GM13977 (cell line): Measurements from ENCODE around the gene KLKB1.

Source experiments
- DNase-seq: peaks from one replicate; pipeline ENCODE4 v3.0.0; 2012; ENCODE audit warnings: low spot score
- CTCF ChIP-seq: IDR thresholded peaks from 2 replicates; pipeline ENCODE4 v1.5.1; 2012; ENCODE audit warnings: mild to moderate bottlenecking, control low read depth; ENCODE audit not compliant: insufficient read depth; ENCODE audit errors: extremely low read depth, missing control alignments
- in situ Hi-C: fragments of 300-500 bp; cut with MboI; formaldehyde crosslinking; loops from one replicate; pipeline ENCODE4 v1.12.0; 2022; ENCODE audit warnings: low sequenced_read_pairs, low pct_unique_long_range_greater_than_20kb, mixed read lengths, inconsistent platforms; ENCODE audit not compliant: unreplicated experiment

The KLKB1 gene

GRCh38 chr4:186193851-186194250, 33.5 kb upstream of the KLKB1 start:
- TF ChIP-seq CTCF, result no peak
- in situ Hi-C loops, result no loop called here
- no peak for DNase-seq

- DNase-seq, result no peak
- in situ Hi-C loops, result no loop called here
- no peak for TF ChIP-seq CTCF
Observed at GRCh38 chr4:186196063-186196462, 31.2 kb upstream of the KLKB1 start.

GRCh38 chr4:186200516-186200915, 26.8 kb upstream of the KLKB1 start:
- TF ChIP-seq CTCF, result no peak
- no peak for DNase-seq
- in situ Hi-C loops, result no loop called here

DNA sequence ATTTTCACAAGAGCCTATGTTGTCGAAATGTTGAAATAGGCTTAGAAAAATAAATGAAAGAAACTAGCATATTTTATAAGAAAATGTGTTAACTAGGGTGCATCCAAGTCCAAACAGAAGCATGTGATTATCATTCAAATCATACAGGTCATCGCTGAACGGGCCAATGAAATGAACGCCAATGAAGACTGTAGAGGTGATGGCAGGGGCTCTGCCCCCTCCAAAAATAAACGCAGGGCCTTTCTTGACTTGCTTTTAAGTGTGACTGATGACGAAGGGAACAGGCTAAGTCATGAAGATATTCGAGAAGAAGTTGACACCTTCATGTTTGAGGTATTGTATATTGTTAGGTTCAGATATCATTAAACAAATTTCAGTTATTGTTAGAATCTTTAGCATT, 26.3 kb upstream of the KLKB1 start:
- in situ Hi-C loops, result no loop called here

GRCh38 chr4:186201535-186202230, 25.6 kb upstream of the KLKB1 start:
- in situ Hi-C loops, result no loop called here
- no peak for DNase-seq
- TF ChIP-seq CTCF, result peak; percentile 43

More for the DNA sequence above, 26.3 kb upstream of the KLKB1 start:
- no peak for DNase-seq
- no peak for TF ChIP-seq CTCF

DNA sequence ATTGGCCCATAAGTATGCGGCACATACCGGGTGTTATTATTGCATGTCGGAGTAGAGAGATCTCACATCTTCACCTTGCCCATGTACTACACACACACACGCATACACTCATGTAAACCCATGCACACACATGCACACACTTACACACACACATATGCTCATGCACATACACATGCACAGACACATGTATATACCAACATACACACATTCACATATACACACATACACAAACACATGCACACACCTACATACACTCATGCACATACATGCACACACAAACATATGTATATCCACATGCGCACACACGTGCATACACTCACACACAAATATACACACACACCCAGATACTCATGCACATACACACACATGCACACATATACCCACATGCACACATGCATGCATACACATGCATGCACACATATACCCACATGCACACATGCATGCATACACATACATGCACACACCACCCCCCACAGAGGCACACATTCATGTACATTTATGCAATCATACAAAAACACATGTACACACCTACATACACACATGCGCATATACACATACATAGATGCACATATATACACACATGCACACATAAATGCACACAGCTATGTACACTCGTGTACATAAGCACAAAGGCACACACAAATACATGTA, 24.7 kb upstream of the KLKB1 start:
- no peak for DNase-seq
- TF ChIP-seq CTCF, result no peak
- in situ Hi-C loops, result no loop called here

- TF ChIP-seq CTCF, result no peak
- no peak for DNase-seq
- in situ Hi-C loops, result no loop called here
Observed at GRCh38 chr4:186203406-186203805, 23.9 kb upstream of the KLKB1 start.
